Lower lobe of right lung (tissue), 2 donors: Measurements from ENCODE around the gene CDCA5. TPM values are rescaled to one million over a fixed set of nuclear protein-coding genes. Genes with fewer than 3 reads are reported as not detected.

Source experiments
- ATAC-seq, 2 donors: fragments of 200-7000 bp; cut with Tn5 transposase; one replicate each; pipeline ENCODE4 v1.9.1; 2020 to 2022; ENCODE audit warnings: mild to moderate bottlenecking in 2 of 2, moderate library complexity in 2 of 2
- DNase-seq: peaks from one replicate; pipeline ENCODE4 v3.0.0-alpha.2; 2020
- H3K27ac ChIP-seq: fragments of 200-600 bp; one replicate; pipeline ENCODE4 v1.8.0; 2022
- H3K27me3 ChIP-seq: fragments of 200-600 bp; one replicate; pipeline ENCODE4 v1.8.0; 2022; ENCODE audit warnings: low read depth
- H3K36me3 ChIP-seq: fragments of 200-600 bp; one replicate; pipeline ENCODE4 v1.8.0; 2022; ENCODE audit warnings: mild to moderate bottlenecking
- H3K4me1 ChIP-seq: fragments of 200-600 bp; one replicate; pipeline ENCODE4 v1.8.0; 2022
- H3K4me3 ChIP-seq: fragments of 200-600 bp; one replicate; pipeline ENCODE4 v1.8.0; 2022; ENCODE audit warnings: mild to moderate bottlenecking
- H3K9me3 ChIP-seq: fragments of 200-600 bp; one replicate; pipeline ENCODE4 v1.8.0; 2022
- intact Hi-C: fragments of 100-400 bp; cut with DNase I; formaldehyde crosslinking; loops from one replicate; pipeline ENCODE4 v1.11.0; 2022
- microRNA-seq: library from miRNA; unstranded; fragments of <30 nt; microRNA quantifications from one replicate; pipeline ENCODE4 v1.2.0, GENCODE V29; 2020; ENCODE audit warnings: borderline number of aligned reads
- total RNA-seq: library from RNA; stranded (reverse); fragmentation: NEBNext Ultra II Directional; extraction: Animal tissue kit (Norgen Biotek cat#: 25700); gene quantifications from one replicate; pipeline ENCODE4 v1.2.1, GENCODE V29; 2021
- TF ChIP-seq, protein P1 (sequence below): fragments of 200-600 bp; IDR thresholded peaks from one replicate; pipeline ENCODE4 v1.8.0; 2022; ENCODE audit warnings: antibody characterized with exemption, mild to moderate bottlenecking
- donor health status: DM: no; HTN: yes; CAD: no; lungs with severe emphysema.

The CDCA5 gene
- total RNA-seq, 1 donor from 2014 or later, result 2.8 TPM

- no peaks in the 10 kb centered on the region for H3K9me3 ChIP-seq
- intact Hi-C loops, result no loop called here
- no peaks in the 10 kb centered on the region for H3K27me3 ChIP-seq
- H3K4me3 ChIP-seq, result no peak overlapping the region
- no peak for ATAC-seq
- H3K27ac ChIP-seq, result no peak overlapping the region
- no peak for DNase-seq
- TF ChIP-seq, protein P1, sequence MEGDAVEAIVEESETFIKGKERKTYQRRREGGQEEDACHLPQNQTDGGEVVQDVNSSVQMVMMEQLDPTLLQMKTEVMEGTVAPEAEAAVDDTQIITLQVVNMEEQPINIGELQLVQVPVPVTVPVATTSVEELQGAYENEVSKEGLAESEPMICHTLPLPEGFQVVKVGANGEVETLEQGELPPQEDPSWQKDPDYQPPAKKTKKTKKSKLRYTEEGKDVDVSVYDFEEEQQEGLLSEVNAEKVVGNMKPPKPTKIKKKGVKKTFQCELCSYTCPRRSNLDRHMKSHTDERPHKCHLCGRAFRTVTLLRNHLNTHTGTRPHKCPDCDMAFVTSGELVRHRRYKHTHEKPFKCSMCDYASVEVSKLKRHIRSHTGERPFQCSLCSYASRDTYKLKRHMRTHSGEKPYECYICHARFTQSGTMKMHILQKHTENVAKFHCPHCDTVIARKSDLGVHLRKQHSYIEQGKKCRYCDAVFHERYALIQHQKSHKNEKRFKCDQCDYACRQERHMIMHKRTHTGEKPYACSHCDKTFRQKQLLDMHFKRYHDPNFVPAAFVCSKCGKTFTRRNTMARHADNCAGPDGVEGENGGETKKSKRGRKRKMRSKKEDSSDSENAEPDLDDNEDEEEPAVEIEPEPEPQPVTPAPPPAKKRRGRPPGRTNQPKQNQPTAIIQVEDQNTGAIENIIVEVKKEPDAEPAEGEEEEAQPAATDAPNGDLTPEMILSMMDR, result no peak
- peaks cover 79% of the 10 kb centered on the region for H3K36me3 ChIP-seq
- H3K4me1 ChIP-seq, result no peaks in the 10 kb centered on the region
Observed at GRCh38 chr11:65034423-65034822, 49.4 kb downstream of the CDCA5 start.

DNA sequence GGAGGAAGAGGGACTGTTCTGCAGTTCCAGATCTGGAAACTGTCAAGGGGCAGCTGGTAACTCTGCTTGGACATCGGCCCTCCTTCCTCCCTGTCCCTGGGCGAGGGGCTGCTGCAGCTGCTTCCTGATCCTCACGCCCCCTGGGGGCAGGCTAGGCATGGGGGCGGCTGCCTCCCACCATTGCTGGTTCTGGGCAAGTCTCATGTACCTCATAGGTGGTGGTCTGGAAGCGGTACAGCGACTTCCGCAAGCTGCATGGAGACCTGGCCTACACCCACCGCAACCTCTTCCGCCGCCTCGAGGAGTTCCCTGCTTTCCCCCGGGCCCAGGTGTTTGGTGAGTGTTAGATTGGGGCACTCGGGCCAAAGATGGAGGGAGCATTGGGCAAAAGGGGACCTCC lies 51.6 kb downstream of the CDCA5 start:
- Histone ChIP-seq H3K36me3 (peaks cover 62% of the 10 kb centered on the region), H3K27ac (no peak overlapping the region), H3K27me3 (no peaks in the 10 kb centered on the region), H3K9me3 (no peaks in the 10 kb centered on the region), H3K4me1 (peaks cover 15% of the 10 kb centered on the region), H3K4me3 (no peak overlapping the region)
- intact Hi-C loops, result no loop called here
- ATAC-seq, result no peak
- TF ChIP-seq, protein P1, result no peak
- DNase-seq, result no peak

Small RNA genes lying within 50 kb of the gene (microRNA-seq; reads per million reads assigned to microRNA genes)
- not detected for gene MIR6751

Other genes with a start within 250 kb of the CDCA5 start
- gene CDC42BPG, start 239.4 kb downstream of the CDCA5 start, total RNA-seq, result 16.3 TPM
- 73.4 TPM for gene EHD1, start 205.4 kb downstream of the CDCA5 start, total RNA-seq
- 21.7 TPM for gene ATG2A, start 166.8 kb downstream of the CDCA5 start, total RNA-seq
- gene PPP2R5B, start 159.4 kb downstream of the CDCA5 start, total RNA-seq, result 23.9 TPM
- gene GPHA2, start 148.1 kb downstream of the CDCA5 start, total RNA-seq, result not detected
- gene MAJIN, start 111.9 kb downstream of the CDCA5 start, total RNA-seq, result not detected
- 8.6 TPM for gene BATF2, start 87.1 kb downstream of the CDCA5 start, total RNA-seq
- 74.1 TPM for gene ARL2, start 69.9 kb downstream of the CDCA5 start, total RNA-seq
- gene SNX15, start 56.6 kb downstream of the CDCA5 start, total RNA-seq, result 25.4 TPM
- 12.6 TPM for gene SAC3D1, start 42.8 kb downstream of the CDCA5 start, total RNA-seq
- gene NAALADL1, start 25.5 kb downstream of the CDCA5 start, total RNA-seq, result 12.2 TPM
- gene ZFPL1, start 182 bp upstream of the CDCA5 start, total RNA-seq, result 29.0 TPM
- gene VPS51, start 12.2 kb upstream of the CDCA5 start, total RNA-seq, result 94.9 TPM
- 38.8 TPM for gene TM7SF2, start 27.8 kb upstream of the CDCA5 start, total RNA-seq
- gene ZNHIT2, start 33.7 kb upstream of the CDCA5 start, total RNA-seq, result 9.5 TPM
- 766 TPM for gene FAU, start 38.1 kb upstream of the CDCA5 start, total RNA-seq
- 40.8 TPM for gene MRPL49, start 38.3 kb upstream of the CDCA5 start, total RNA-seq
- gene SYVN1, start 50.5 kb upstream of the CDCA5 start, total RNA-seq, result 68.1 TPM
- gene SPDYC, start 86.2 kb upstream of the CDCA5 start, total RNA-seq, result not detected
- gene CAPN1, start 97.9 kb upstream of the CDCA5 start, total RNA-seq, result 176 TPM
- gene POLA2, start 177.9 kb upstream of the CDCA5 start, total RNA-seq, result 8.7 TPM
- 17.0 TPM for gene CDC42EP2, start 230.8 kb upstream of the CDCA5 start, total RNA-seq
- gene DPF2, start 249.8 kb upstream of the CDCA5 start, total RNA-seq, result 45.8 TPM